Ishikawa (cell line): ENCODE data around the gene ATP6V1G2.
"Not testable (repeated sequence)": the region's sequence is repeated elsewhere in the genome, so short reads cannot be mapped to it uniquely, and the experiment has no call there.

Experiments
- CEBPB ChIP-seq: IDR thresholded peaks from 2 replicates; pipeline ENCODE4 v1.6.1; 2012
- CREB1 ChIP-seq: IDR thresholded peaks from 2 replicates; pipeline ENCODE4 v1.6.1; 2012; ENCODE audit warnings: low read depth
- EGR1 ChIP-seq: IDR thresholded peaks from 2 replicates; pipeline ENCODE4 v1.6.1; 2012
- EP300 ChIP-seq: IDR thresholded peaks from 2 replicates; pipeline ENCODE4 v1.6.1; 2012; ENCODE audit warnings: borderline replicate concordance
- FOXM1 ChIP-seq: IDR thresholded peaks from 2 replicates; pipeline ENCODE4 v1.6.1; 2012; ENCODE audit warnings: low read depth, borderline replicate concordance
- NFIC ChIP-seq: IDR thresholded peaks from 2 replicates; pipeline ENCODE4 v1.6.1; 2012
- RAD21 ChIP-seq: IDR thresholded peaks from 2 replicates; pipeline ENCODE4 v1.6.1; 2012; ENCODE audit warnings: low read depth
- REST ChIP-seq: IDR thresholded peaks from 2 replicates; pipeline ENCODE4 v1.6.1; 2012; ENCODE audit warnings: low read depth, mild to moderate bottlenecking
- TAF1 ChIP-seq: IDR thresholded peaks from 2 replicates; pipeline ENCODE4 v1.6.1; 2012; ENCODE audit warnings: low read depth, mild to moderate bottlenecking
- TCF12 ChIP-seq: IDR thresholded peaks from 2 replicates; pipeline ENCODE4 v1.6.1; 2012; ENCODE audit warnings: low read depth
- TEAD4 ChIP-seq: IDR thresholded peaks from 2 replicates; pipeline ENCODE4 v1.6.1; 2012
- YY1 ChIP-seq: IDR thresholded peaks from 2 replicates; pipeline ENCODE4 v1.6.1; 2012; ENCODE audit warnings: low read depth
- ZBTB7A ChIP-seq: IDR thresholded peaks from 2 replicates; pipeline ENCODE4 v1.6.1; 2012; ENCODE audit warnings: low read depth
- TF ChIP-seq, protein P1 (sequence below): IDR thresholded peaks from 2 replicates; pipeline ENCODE4 v1.6.1; 2012

- TF ChIP-seq EP300, FOXM1, REST, CREB1, EGR1, CEBPB, YY1, TEAD4, NFIC, TAF1, ZBTB7A, TCF12: not testable (repeated sequence)
- TF ChIP-seq, protein P1, sequence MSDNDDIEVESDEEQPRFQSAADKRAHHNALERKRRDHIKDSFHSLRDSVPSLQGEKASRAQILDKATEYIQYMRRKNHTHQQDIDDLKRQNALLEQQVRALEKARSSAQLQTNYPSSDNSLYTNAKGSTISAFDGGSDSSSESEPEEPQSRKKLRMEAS: not testable (repeated sequence)
- peak; percentile 23; the same call in 1 of the 2 replicates for TF ChIP-seq RAD21
Measured at GRCh38 chr6:31551371-31551770, 5.0 kb upstream of the ATP6V1G2 start.
